Measurements from ENCODE around the gene MALRD1. TPM values are rescaled to one million over a fixed set of nuclear protein-coding genes. Genes with fewer than 3 reads are reported as not detected.

The MALRD1 gene
- total RNA-seq, 1 donor from 2014 or later: 7.0 TPM

GRCh38 chr10:19488592-19489280 is 440.1 kb downstream of the MALRD1 start:
- DNase-seq (peak; percentile 69), ATAC-seq (peak; percentile 80)
- Histone ChIP-seq H3K27ac (peak overlapping the region; percentile 20), H3K36me3 (no peaks in the 10 kb centered on the region), H3K9me3 (no peaks in the 10 kb centered on the region), H3K4me3 (peak overlapping the region; percentile 33), H3K4me1 (no peaks in the 10 kb centered on the region), H3K27me3 (no peaks in the 10 kb centered on the region)
- intact Hi-C loops (cut with DNase I): no loop called here
- TF ChIP-seq CTCF (IDR thresholded peaks at IDR 0.05): no peak

- no peak overlapping the region for H3K4me3 ChIP-seq
- intact Hi-C loops (cut with DNase I): no loop called here
Measured at GRCh38 chr10:19491166-19491565, 442.6 kb downstream of the MALRD1 start.

GRCh38 chr10:19493917-19494316 is 445.3 kb downstream of the MALRD1 start:
- ATAC-seq: no peak
- intact Hi-C loops (cut with DNase I): no loop called here
- no peak overlapping the region for H3K4me3 ChIP-seq

More at GRCh38 chr10:19491166-19491565, 442.6 kb downstream of the MALRD1 start:
- Histone ChIP-seq H3K27me3 (no peaks in the 10 kb centered on the region), H3K27ac (no peak overlapping the region), H3K36me3 (no peaks in the 10 kb centered on the region), H3K4me1 (no peaks in the 10 kb centered on the region), H3K9me3 (no peaks in the 10 kb centered on the region)
- no peak for DNase-seq
- no peak for TF ChIP-seq CTCF (IDR thresholded peaks at IDR 0.05)
- ATAC-seq: no peak

GRCh38 chr10:19497026-19497425 is 448.4 kb downstream of the MALRD1 start:
- no peaks in the 10 kb centered on the region for H3K4me1 ChIP-seq
- DNase-seq: no peak
- ATAC-seq: no peak
- TF ChIP-seq CTCF (IDR thresholded peaks at IDR 0.05): no peak
- no peak overlapping the region for H3K27ac ChIP-seq
- intact Hi-C loops (cut with DNase I): no loop called here
- no peaks in the 10 kb centered on the region for H3K9me3 ChIP-seq
- no peaks in the 10 kb centered on the region for H3K27me3 ChIP-seq
- no peaks in the 10 kb centered on the region for H3K36me3 ChIP-seq
- no peak overlapping the region for H3K4me3 ChIP-seq

More at GRCh38 chr10:19493917-19494316, 445.3 kb downstream of the MALRD1 start:
- TF ChIP-seq CTCF (IDR thresholded peaks at IDR 0.05): no peak
- Histone ChIP-seq H3K9me3 (no peaks in the 10 kb centered on the region), H3K27ac (no peak overlapping the region), H3K36me3 (no peaks in the 10 kb centered on the region), H3K4me1 (no peaks in the 10 kb centered on the region), H3K27me3 (no peaks in the 10 kb centered on the region)
- no peak for DNase-seq

- H3K4me3 ChIP-seq: no peak overlapping the region
- H3K27me3 ChIP-seq: no peaks in the 10 kb centered on the region
- TF ChIP-seq CTCF (IDR thresholded peaks at IDR 0.05): no peak
- no peaks in the 10 kb centered on the region for H3K36me3 ChIP-seq
- H3K4me1 ChIP-seq: no peaks in the 10 kb centered on the region
- DNase-seq (no peak), ATAC-seq (no peak)
- no peak overlapping the region for H3K27ac ChIP-seq
- intact Hi-C loops (cut with DNase I): no loop called here
- no peaks in the 10 kb centered on the region for H3K9me3 ChIP-seq
Measured at GRCh38 chr10:19498393-19499290, 450.0 kb downstream of the MALRD1 start.
